CD4-positive, alpha-beta T cell treated with Interleukin-15 for 4 hours (primary cell): ENCODE measurements around the gene KIF5A.
"Not testable (repeated sequence)": the region's sequence is repeated elsewhere in the genome, so short reads cannot be mapped to it uniquely, and the experiment has no call there.

Source experiments
- DNase-seq: peaks from one replicate; pipeline ENCODE4 v3.0.0-alpha.2; 2020; ENCODE audit warnings: low spot score

KIF5A gene

DNA sequence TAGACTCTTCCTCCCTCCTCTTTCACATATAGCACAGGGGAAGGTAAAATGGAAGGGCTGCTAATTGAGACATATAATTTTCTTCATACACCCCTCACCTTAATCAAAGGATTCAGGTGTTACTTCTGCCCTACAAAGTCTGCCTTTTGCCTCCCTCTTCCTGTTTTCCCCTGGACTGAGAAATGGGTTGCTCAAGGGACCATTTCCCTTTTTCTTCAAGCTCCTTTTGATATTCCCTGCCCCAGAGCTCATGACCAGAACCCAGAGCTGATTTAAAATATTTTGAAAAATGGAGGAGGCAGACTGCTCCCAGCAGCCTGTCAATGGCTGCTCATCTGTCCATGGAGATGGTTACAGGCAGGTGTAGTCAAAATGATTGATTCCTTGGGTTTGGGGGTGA, 34.8 kb downstream of the KIF5A start:
- no peak for DNase-seq

- DNase-seq, result no peak
These were observed 35.3 kb downstream of the KIF5A start for GRCh38 chr12:57585156-57585555.

DNA sequence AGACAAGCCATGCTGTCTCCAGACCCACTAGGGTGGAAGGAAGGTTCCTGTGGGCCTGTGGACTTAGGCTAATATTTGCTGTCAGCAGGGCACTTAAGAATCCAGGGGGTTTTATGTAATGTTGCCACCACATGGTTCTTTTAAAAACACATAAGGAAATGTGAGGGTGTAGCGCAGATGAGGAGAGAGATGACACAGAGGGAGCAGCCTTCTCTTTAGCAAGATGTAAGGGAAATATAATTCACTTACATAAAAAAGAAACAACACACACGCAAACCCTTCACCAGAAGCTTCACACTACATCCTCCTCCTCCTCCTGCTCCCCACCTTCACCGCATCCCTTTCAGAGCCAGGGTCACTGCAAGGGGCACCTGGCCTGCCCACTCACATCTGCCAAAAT, 36.3 kb downstream of the KIF5A start:
- DNase-seq, result no peak

DNA sequence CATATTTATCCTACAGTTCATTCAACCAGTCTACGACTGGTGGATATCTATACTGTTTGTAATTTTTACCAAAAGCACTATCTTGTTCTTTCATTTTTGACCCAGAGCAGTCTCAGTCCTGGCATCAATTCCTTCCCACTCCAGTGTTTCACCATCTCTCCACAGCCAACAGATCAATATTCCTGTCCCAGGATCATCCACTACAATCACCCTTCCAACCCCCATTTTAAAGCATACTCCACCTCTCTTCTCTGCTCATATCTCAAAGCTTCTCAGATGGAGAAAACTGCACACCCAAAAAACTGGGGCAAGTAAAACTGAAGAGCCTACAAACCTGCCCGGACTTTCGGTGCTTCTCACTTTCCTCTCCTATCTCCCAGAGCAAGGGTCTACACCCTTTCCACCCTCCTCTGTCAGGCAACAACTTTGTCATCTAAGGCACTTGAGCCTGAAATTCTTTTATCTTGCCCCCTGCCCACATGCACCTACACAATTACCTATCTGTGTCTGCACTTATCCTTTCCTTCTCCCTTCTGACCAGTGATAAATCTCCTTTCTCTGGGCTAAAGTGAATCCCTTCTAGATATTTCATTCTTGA, 37.1 kb downstream of the KIF5A start:
- no peak for DNase-seq

- DNase-seq, result not testable (repeated sequence)
These were observed 39.2 kb downstream of the KIF5A start for GRCh38 chr12:57588951-57589610.

GRCh38 chr12:57590479-57590863, 40.6 kb downstream of the KIF5A start:
- DNase-seq, result no peak

- peak; percentile 81 for DNase-seq
These were observed 41.3 kb downstream of the KIF5A start, which contains the start of gene PIP4K2C for GRCh38 chr12:57590864-57591781. Gene PIP4K2C, plus strand, starts transcription at chr12:57591192. Its CDS starts 98 bp downstream, at chr12:57591290.

GRCh38 chr12:57591782-57592325, 42.0 kb downstream of the KIF5A start:
- DNase-seq, result no peak

DNA sequence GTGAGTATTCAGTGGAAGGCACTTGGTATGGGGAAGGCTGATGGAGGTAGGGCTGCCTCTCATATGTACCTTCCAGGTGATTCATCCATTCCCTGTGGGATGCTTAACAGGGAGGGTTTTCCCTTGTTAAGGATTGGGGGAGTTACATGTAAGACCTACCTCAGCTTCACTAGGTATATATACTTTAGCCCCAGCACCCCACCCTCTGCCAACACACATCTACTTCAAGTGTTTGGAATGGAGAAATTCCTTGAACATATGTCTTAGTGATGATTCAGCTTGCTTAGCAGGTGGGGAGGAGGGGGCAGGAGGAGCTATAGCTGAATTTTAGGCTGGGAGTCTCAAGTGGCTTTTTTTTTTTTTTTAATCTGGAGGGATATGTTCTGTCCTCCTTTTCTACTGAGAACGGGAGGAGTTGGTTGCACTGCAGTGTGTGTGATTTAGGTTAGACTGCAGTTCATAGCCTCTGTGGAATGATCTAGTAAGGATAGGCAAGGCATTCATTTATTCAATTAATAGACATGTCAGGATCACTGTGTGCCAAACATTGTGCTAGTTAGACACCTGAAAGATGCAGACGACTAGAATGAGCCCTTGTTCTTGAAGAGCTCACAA, 42.8 kb downstream of the KIF5A start:
- no peak for DNase-seq

GRCh38 chr12:57593187-57593586, 43.3 kb downstream of the KIF5A start:
- DNase-seq, result no peak

GRCh38 chr12:57600395-57600794, 50.6 kb downstream of the KIF5A start:
- DNase-seq, result no peak

DNA sequence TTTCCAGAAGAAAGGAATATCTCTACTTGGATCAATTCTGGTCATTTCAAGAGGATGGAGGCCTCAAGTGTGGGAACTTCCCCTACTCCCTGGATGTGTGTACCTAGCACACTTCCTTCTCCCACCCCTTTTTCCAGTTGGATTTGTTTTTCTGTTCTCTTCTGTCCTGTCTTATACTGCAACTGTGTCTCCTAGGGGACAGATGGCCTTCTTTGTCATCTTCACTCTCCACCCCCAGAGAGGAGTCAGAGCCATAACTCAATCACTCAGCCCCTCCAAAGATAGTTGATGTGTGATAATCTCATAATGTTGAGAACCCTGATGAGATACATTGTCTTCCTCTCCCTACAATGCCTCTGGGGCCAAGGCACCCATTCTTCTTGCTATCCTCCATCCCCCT, 52.7 kb downstream of the KIF5A start:
- DNase-seq, result no peak

DNA sequence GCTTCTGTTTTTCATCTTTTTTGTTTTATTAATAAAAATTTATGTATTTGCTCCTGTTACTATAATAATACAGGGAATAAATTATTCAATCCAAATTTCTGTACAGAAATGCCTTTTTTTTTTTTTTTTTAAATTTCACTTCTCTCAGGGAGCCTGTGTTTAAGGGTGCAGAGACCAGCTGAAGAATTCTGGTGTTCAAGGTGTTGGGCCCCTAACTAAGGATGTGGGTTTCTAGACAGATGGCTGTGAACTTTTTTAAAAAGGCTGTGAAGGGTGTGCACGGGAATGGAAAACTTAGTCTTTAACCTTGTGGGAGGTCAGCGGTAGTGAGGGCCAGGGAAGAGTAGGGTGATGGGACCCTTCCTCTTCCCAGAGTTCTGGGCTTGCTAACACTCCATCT, 53.5 kb downstream of the KIF5A start:
- DNase-seq, result no peak

DNA sequence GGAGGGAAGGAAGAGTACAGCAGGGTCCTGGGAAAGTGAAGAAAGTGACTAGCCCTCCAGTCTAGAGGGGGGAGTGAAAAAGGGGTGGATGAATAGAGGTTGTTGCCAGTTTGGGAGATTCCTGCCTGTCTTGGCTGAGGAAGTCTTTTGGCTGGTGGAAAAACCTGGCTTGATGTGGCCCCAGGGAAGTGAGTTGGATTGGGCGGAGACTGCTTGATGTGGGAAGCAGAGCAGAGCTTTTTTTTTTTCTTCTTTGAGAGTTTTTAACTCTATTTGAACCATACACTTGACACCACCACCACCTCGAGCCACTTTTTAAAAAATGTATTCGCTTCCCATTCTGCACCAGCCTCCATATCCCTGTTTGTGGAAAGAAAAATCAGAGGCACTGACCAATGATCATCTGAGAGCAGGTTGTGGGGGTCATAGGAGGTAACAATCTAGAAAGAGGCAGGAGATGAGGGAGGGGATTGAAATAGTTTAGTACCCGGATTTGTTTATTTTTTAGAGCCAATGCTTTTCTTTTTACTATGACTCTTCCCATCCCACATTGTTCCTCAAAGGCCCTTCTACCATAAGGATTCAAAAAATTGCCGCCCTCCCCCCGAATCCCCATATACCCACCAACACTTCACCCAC, 54.1 kb downstream of the KIF5A start:
- DNase-seq, result no peak

DNA sequence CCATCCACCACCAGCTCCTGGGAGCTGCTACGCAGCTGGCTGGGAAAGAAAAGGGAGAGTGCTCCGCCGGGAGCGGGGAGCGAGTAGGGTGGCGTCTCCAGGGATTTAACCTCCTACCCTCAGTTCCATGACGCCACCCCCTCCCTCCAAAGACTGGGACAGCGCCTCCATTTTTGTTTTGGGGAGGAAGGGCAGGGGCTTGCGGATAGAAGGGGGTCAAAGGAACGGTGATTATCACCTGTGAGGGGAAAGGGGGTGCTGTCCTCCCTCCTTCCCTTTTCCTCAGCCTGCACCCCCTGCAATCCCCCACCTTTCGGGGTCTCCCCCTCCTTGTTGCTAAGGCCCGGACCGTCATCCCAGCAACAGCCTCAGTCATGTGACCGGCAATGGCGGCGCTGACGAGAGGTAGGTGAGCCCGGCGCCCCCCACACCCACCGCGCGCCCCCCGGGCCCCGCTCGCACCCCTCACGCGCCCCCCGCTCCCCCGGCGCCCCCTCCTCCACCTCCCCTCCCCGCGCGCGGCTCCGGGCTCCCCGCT, 54.7 kb downstream of the KIF5A start, which contains the start of gene DTX3:
DTX3 (plus strand) TSS at position 371 of the 538 bp plus-strand sequence. CDS start 1,694 bp downstream, outside the sequence.
- peak; percentile 34 for DNase-seq

- DNase-seq, result no peak
These were observed 55.4 kb downstream of the KIF5A start for GRCh38 chr12:57604992-57605810.

- DNase-seq, result no peak
These were observed 56.0 kb downstream of the KIF5A start for GRCh38 chr12:57605811-57606311.

GRCh38 chr12:57606399-57606798, 56.6 kb downstream of the KIF5A start:
- no peak for DNase-seq

GRCh38 chr12:57606821-57607220, 57.0 kb downstream of the KIF5A start:
- no peak for DNase-seq
